AG09309 (cell line): Measurements from ENCODE around the gene COL13A1.

ENCODE experiments used
- DNase-seq: peaks from one replicate; pipeline ENCODE4 v3.0.0-alpha.2; 2010; ENCODE audit warnings: low read depth
- H3K4me3 ChIP-seq: 2 replicates; pipeline ENCODE4 v1.5.1; 2011; ENCODE audit warnings: mild to moderate bottlenecking, low read depth, low read length, moderate library complexity; ENCODE audit not compliant: control insufficient read depth
- CTCF ChIP-seq: IDR thresholded peaks from 2 replicates; pipeline ENCODE4 v1.5.1; 2011; ENCODE audit warnings: mild to moderate bottlenecking, low read depth, low read length, inconsistent platforms; ENCODE audit not compliant: insufficient read depth, control insufficient read depth; ENCODE audit errors: missing control alignments

COL13A1 gene

GRCh38 chr10:69885379-69886013 is 83.8 kb downstream of the COL13A1 start:
- DNase-seq = no peak
- H3K4me3 ChIP-seq = no peak overlapping the region
- TF ChIP-seq CTCF = peak; percentile 35

- TF ChIP-seq CTCF = no peak
- no peak for DNase-seq
- H3K4me3 ChIP-seq = no peak overlapping the region
Measured at GRCh38 chr10:69888882-69889584, 87.3 kb downstream of the COL13A1 start.

GRCh38 chr10:69890065-69890847 is 88.5 kb downstream of the COL13A1 start:
- no peak overlapping the region for H3K4me3 ChIP-seq
- DNase-seq = no peak
- no peak for TF ChIP-seq CTCF

GRCh38 chr10:69891057-69891617 is 89.4 kb downstream of the COL13A1 start:
- DNase-seq = no peak
- TF ChIP-seq CTCF = no peak
- H3K4me3 ChIP-seq = no peak overlapping the region

GRCh38 chr10:69892406-69892805 is 90.7 kb downstream of the COL13A1 start:
- no peak for TF ChIP-seq CTCF
- no peak for DNase-seq
- no peak overlapping the region for H3K4me3 ChIP-seq

GRCh38 chr10:69892816-69893215 is 91.1 kb downstream of the COL13A1 start:
- H3K4me3 ChIP-seq = no peak overlapping the region
- no peak for TF ChIP-seq CTCF
- DNase-seq = no peak
